Measurements from ENCODE around the gene SP1. TPM values are rescaled to one million over a fixed set of nuclear protein-coding genes. Genes with fewer than 3 reads are reported as not detected.

SP1 gene
- total RNA-seq, 6 experiments from 2014 or later: 38.2 to 51.8 (median 43.5) TPM

DNA sequence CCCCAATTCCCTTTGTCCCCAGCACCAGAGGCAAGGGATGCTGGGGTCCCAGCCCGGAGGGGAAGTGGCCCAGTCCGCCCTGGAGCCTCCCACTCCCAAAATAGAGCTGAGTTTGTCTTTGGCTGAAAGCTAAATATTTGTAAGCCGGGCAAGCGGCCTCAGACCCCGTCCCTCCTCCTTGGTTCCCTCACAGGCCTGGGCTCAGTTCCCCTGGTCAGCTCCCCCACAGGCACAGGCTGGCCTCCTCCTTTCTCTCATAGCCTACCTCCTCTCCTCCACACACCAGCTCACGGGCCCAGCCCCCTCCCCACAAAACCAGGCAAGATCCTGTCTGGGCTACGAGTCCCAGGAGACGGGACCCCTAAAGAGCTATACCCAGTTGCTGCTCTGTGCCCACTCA lies 45.2 kb upstream of the SP1 start:
- Mint-ChIP-seq H3K4me3 (no peak overlapping the region), H3K4me1 (ENCODE audit: low read depth) (peaks cover 7% of the 10 kb centered on the region), H3K27ac (no peak overlapping the region), H3K9me3 (no peaks in the 10 kb centered on the region), H3K36me3 (ENCODE audit: low read depth) (no peaks in the 10 kb centered on the region), H3K27me3 (ENCODE audit: insufficient read depth) (peaks cover 34% of the 10 kb centered on the region)
- TF ChIP-seq, protein P1, sequence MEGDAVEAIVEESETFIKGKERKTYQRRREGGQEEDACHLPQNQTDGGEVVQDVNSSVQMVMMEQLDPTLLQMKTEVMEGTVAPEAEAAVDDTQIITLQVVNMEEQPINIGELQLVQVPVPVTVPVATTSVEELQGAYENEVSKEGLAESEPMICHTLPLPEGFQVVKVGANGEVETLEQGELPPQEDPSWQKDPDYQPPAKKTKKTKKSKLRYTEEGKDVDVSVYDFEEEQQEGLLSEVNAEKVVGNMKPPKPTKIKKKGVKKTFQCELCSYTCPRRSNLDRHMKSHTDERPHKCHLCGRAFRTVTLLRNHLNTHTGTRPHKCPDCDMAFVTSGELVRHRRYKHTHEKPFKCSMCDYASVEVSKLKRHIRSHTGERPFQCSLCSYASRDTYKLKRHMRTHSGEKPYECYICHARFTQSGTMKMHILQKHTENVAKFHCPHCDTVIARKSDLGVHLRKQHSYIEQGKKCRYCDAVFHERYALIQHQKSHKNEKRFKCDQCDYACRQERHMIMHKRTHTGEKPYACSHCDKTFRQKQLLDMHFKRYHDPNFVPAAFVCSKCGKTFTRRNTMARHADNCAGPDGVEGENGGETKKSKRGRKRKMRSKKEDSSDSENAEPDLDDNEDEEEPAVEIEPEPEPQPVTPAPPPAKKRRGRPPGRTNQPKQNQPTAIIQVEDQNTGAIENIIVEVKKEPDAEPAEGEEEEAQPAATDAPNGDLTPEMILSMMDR (IDR thresholded peaks at IDR 0.05): no peak
- DNase-seq: no peak

DNA sequence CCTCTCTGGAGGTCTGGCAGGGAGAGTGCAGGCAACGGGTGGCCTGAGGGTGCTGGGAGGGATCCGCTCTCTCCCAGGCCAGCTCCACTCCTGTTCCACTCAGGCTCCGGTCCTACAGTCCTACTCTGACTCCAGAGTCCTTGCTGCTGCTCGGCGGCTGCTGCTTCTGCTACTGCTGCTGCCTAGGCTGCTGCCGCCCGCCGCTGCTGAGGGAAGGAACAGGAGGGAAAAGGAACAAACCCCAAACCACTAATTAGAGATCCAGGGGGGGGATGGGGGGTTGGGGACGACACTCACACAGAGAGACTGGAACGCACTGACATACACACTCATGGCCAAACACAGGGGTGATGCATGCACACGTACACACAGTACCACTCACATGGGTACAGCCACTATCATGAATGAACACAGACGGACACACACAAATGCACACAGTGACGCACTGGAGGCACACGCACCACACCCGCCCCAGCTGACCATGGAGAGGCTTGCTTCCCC lies 43.7 kb upstream of the SP1 start, which contains the start of gene SP7:
Gene SP7 (minus strand): TSS at position 174 of the 501 bp plus-strand sequence. CDS start 708 bp downstream, outside the sequence.
- TF ChIP-seq, protein P1 (IDR thresholded peaks at IDR 0.05): no peak
- Mint-ChIP-seq H3K36me3 (ENCODE audit: low read depth) (no peaks in the 10 kb centered on the region), H3K4me1 (ENCODE audit: low read depth) (peaks cover 7% of the 10 kb centered on the region), H3K9me3 (no peaks in the 10 kb centered on the region), H3K4me3 (no peak within 1 kb of the TSS), H3K27ac (no peak within 1 kb of the TSS), H3K27me3 (ENCODE audit: insufficient read depth) (peaks cover 40% of the 10 kb centered on the region)
- no peak for DNase-seq

DNA sequence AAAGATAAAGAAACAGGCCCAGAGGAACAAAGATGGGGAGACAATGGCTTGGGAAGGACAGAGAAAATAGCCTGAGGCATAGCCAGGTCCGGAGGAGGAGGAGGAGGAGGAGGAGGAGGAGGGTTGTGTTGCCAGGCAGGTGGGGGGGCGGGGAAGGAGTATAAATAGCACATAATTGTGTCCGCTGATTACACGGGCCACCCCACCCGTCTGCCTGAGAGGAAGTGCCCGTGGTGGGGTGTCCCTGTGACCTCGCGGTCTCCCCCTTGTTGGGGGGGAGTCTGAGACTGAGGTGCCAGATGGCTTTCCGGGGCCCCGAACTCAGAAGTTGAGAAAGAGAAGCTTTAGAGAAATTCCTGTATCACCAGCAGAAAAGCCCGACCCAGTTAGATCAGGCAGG lies 42.0 kb upstream of the SP1 start:
- Mint-ChIP-seq H3K27ac (no peak overlapping the region), H3K4me1 (ENCODE audit: low read depth) (peaks cover 7% of the 10 kb centered on the region), H3K9me3 (no peaks in the 10 kb centered on the region), H3K36me3 (ENCODE audit: low read depth) (no peaks in the 10 kb centered on the region), H3K4me3 (no peak overlapping the region), H3K27me3 (ENCODE audit: insufficient read depth) (peaks cover 41% of the 10 kb centered on the region)
- TF ChIP-seq, protein P1 (IDR thresholded peaks at IDR 0.05): no peak
- DNase-seq: no peak

DNA sequence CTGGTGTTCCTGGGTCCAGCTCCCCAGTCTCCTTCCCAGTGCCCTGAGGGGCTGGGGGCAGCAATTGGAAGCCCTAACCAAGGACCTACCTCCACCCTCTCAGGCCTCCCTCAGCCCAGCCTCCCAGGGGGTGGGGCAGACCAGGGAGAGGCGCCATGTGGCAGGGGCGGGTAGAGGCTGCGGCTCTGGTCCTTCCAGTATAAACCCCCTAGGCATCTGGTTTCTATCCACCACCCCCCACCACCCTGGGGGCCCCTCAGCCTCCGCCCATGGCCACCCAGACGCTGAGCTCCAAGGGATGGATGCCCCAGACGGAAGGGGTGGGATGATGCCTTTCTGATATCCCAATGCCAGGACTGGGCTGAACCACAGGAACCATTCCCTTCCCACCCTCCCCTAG lies 41.1 kb upstream of the SP1 start:
- no peak overlapping the region for H3K27ac Mint-ChIP-seq
- H3K4me1 Mint-ChIP-seq (ENCODE audit: low read depth): peaks cover 7% of the 10 kb centered on the region
- no peaks in the 10 kb centered on the region for H3K9me3 Mint-ChIP-seq
- peaks cover 37% of the 10 kb centered on the region for H3K27me3 Mint-ChIP-seq (ENCODE audit: insufficient read depth)
- DNase-seq: no peak
- no peak overlapping the region for H3K4me3 Mint-ChIP-seq
- no peaks in the 10 kb centered on the region for H3K36me3 Mint-ChIP-seq (ENCODE audit: low read depth)
- TF ChIP-seq, protein P1 (IDR thresholded peaks at IDR 0.05): no peak

DNA sequence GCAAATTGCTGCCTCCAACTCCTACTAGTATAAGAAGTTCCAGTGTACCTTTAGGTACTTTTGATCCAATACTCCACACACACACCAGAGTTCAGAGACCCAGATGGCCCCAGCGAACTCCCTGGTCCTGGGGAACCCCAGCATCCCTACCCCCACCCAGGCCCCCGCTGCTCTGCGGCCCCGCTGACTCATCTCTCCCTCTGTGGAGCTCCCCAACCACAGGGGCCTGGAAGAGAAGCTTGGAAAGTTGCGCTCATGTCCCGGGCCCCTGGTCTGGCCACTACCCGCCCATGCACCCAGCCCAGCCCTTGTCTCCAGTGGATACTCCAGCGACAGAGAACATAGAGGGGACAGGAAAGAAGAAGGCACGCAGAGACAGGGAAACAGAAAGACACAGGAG lies 39.6 kb upstream of the SP1 start:
- Mint-ChIP-seq H3K27ac (no peak overlapping the region), H3K4me3 (no peak overlapping the region), H3K4me1 (ENCODE audit: low read depth) (peaks cover 13% of the 10 kb centered on the region), H3K27me3 (ENCODE audit: insufficient read depth) (peaks cover 31% of the 10 kb centered on the region), H3K36me3 (ENCODE audit: low read depth) (no peaks in the 10 kb centered on the region), H3K9me3 (no peaks in the 10 kb centered on the region)
- TF ChIP-seq, protein P1 (IDR thresholded peaks at IDR 0.05): no peak
- no peak for DNase-seq

DNA sequence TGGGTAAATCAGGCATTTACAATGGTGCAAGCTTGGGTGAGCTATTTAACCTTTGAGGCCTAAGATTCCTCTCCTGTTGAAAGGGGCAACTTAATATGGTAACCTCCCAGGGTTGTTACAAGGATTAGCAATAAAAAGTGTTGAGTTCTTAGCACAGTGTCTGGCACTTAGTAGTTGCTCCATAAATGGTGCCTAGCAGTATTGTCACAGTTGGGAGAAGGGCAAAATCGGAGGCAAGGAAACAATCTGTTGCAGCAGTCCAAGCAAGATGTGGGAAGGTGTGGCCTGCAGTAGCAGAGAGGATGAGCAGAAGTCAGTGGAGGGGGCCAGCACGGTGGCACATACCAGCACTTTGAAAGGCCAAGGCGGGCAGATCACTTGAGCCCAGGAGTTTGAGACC lies 36.5 kb upstream of the SP1 start:
- H3K36me3 Mint-ChIP-seq (ENCODE audit: low read depth): no peaks in the 10 kb centered on the region
- H3K27me3 Mint-ChIP-seq (ENCODE audit: insufficient read depth): peaks cover 11% of the 10 kb centered on the region
- H3K27ac Mint-ChIP-seq: no peak overlapping the region
- H3K9me3 Mint-ChIP-seq: no peaks in the 10 kb centered on the region
- H3K4me1 Mint-ChIP-seq (ENCODE audit: low read depth): peaks cover 18% of the 10 kb centered on the region
- TF ChIP-seq, protein P1 (IDR thresholded peaks at IDR 0.05): no peak
- DNase-seq: no peak
- H3K4me3 Mint-ChIP-seq: no peak overlapping the region

Data from HFFc6 (cell line).